ENCODE measurements around the gene PPP1R13B.
"Not testable (repeated sequence)": the region's sequence is repeated elsewhere in the genome, so short reads cannot be mapped to it uniquely, and the experiment has no call there.

PPP1R13B gene

DNA sequence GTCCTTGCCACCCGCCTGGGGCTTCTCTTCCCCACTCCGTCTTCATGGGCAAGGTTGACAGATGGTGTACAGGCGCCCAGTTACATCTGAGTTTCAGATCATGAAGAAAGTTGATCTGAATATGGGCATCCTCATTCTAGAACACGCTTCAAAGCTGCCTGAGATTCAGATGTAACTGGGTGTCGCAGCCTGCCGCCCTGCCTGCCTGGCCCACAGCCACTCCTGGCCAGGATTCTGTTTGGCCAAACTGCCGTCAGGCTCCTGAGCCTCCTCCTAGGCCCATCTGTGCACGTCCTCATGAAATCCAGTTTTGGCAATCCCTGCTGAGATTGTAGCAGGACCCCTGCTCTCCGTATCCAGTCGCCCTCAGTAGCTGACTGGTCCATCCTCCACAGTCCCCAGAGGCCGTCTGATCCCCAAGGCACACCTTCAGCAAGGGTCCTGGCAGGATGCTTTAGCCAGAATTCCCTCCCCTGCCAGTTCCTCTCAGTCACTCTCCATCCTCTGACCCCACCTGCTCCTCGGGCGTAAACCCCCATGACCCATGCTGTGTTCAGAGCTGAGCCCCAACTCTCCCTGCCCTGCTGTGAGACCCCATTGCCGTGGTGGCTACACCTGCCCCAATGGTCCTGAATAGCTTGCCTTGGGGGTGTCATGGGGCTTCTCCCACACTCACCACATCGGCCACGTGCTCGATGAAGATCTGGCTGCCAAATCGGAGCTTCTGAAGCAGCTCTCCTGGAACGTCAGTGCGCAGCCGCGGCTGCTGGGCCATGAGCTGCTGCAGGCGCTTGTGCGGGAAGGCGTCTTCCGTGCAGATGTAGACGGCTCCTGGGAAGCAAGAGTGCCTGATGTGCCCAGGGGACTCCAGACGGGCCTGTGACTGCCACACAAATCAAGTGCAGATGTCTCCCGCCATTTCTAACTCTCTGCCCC is 144.6 kb downstream of the PPP1R13B start:
- no peak overlapping the region for H3K4me3 ChIP-seq (ENCODE audit: low read depth, low read length)

DNA sequence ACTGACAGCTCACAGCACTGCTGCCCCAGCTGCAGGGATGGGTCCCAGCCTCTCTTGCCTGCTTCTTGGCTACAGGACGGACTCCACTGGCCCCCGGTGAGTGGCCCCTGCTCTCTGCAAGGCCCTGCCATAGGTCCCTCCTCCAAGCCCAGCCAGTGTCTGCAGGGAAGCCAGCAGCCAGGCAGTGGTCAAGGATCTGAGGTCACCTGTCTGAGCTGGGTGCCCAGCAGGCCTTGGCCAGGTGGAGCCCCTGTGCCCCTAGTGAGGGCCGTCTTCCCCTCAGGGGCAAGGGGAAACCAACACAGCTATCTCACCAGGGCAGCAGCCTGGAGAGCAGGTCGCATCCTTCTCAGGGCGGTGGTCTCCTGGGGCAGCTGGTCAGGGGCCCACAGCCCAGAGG is 145.3 kb downstream of the PPP1R13B start:
- H3K4me3 ChIP-seq (ENCODE audit: low read depth, low read length): no peak overlapping the region

DNA sequence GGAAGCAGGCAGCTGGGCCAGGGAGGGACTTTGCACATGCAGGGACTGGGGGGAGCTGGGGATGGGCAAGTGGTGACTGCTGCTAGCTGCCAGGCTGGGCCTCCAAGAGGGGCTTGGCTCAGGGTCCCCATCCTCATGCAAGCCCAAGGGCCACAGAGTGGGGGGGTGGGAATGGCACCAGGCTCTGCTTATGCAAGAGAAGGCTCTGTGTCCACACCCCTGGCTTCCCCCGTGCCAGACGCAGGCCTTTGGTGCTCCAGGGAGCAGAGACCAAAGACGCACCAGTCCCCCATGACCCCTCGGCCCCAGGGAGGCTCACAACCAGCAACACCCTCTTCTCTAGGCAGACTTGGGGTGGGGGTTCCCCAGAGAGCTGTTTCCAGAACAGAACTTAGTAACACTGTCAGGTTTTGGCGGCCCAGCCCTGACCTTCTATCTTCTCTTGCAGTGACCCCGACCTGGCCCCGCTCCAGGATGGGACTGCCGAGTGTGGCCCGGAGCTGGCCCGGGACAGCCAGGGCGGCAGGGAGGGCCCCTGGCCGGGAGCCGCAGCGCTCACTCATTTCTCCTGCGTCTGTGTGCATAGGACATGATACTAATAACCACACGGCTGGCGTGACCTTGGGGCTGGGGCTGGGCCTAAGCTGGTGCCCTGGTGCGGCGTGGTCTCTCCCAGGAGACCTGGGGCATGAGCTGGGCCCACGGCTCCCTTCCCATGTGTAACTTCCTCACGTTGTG is 146.5 kb downstream of the PPP1R13B start:
- no peak overlapping the region for H3K4me3 ChIP-seq (ENCODE audit: low read depth, low read length)

DNA sequence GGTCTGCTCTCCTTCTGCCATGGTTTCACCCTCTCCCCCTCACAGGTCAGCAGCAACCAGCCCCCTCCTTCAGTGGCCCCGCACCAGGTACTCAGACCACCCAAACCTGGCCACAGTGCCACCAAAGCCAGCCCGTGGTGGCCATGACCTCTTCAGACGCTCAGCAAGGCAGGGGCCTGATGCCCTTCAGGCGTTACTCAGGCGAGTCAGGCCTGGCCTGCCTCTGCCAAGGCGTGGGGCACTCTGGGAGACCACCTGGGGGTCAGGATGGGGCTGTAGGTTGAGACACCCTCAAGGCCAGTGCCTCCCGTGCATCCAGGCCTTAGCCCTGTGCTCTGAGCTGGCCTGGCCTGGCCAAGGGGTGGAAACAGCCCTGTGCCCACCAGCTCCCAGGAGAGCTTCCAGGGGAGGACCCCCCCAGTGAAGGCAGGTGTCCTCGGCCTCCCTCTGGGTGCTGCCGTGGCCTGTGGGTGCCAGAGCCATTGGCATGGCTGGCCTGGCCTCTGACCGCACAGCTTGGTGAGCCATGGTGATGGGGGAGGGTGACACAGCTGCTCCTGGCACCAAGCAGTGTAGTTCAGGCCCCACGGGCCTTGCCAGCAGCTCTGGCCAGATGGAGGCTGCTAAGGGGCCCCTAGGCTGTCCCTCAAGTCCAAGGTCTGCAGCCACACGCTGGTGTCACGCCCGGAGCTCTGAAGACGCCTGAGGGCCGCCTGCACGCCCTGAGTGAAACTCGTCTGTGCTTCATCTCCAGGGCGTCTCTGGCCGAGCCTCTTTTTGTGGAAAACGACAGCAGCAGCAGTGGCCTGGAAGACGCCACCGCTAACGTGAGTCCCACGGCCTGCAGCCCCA is 147.2 kb downstream of the PPP1R13B start:
- H3K4me3 ChIP-seq (ENCODE audit: low read depth, low read length): no peak overlapping the region

DNA sequence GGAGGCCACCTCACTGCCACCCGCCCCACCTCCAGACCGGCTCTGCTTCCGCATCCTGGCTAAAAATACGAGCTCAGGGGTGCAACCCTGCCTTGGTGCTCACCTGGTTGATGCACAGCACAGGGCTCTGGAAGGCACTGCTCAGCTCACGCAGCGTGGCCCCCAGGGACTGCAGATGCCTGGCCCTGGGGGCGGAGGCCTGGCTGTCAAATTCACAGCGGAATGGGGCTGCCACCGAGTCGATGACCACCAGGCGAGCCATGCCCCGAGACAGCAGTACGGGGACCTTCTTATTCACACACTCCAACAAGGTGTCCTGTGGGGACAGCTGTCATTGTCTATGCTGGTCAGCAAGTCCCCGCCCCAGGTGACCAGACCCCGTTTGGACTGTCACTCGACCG is 148.1 kb downstream of the PPP1R13B start:
- no peak overlapping the region for H3K4me3 ChIP-seq (ENCODE audit: low read depth, low read length)

DNA sequence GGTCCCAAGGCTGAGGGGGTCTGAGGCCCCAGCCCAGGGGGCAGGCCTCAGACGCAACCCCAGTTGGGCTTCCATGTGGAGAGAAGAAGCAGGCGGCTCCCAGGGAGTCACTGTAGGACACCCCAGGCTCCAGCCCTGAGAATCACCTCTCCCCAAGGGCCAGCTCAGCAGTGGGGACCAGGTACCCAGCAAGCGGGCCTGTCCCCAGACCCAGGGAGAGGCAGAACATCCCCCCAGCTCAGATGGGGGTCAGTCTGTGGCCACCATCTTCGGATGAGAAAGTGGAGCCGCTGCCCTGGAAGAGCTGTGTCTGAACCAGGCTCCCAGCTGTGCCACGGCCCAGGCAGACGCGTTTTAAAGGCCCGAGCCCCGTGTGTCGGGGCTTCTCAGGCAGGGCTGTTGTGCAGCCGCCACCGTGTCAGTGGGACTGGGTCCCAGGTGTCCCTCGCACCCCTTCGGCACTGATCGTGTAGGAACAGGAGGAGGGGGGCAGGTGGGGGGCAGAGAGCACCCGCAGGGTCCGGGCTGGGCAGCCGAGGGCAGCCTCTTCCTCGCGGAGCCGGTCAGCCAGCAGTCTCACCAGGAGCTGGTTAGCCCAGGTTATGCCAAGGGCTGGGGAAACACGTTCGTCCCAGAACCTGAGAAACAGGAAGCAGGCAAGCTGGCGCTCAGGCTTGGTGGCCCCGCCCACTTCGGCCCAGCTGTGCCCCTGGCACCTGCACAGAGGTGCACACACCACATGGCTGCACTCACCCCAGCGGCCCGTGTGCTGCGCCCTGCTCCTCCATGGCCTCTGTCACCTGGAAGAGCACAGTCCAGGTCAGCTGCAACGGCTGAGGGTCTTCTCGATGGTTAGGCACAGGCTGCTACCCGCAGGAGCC is 148.8 kb downstream of the PPP1R13B start:
- H3K4me3 ChIP-seq (ENCODE audit: low read depth, low read length): no peak overlapping the region

DNA sequence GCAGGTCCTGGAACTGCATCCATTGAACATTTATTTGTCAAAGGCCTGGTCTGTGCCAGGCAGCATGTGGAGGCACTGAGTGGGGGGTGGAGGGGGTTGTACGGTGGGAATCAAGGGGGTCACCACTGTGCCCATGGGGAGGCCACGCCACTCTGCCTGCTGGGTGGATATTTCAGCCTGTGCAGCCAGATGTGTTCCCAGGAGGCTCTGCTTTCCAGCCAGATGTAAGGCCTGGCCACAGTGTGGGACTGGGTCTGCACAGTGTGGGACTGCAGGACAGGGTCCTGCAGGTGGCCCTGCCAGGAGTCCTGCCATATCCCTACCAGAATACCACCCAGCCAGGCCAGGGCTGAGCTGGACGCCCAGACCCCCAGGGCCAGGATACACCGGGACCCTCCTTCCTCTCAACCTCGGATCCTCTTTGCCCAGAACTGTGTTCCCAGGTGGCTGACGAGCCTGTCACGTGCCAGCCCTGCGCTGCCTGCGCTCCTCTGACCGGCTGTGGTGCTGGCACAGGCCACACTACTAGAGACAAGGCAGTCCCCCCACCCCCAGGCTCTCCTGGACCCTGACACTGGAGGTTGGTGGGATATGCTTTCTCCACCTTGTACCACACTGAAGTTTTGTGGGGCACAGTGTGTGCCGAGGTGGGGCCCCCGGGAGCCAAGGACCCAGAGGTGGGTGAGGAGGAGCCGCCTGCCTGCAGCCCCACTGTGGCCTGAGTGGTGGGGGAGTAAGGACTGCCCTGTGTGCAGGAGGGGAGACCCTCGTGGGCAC is 149.6 kb downstream of the PPP1R13B start:
- no peak overlapping the region for H3K4me3 ChIP-seq (ENCODE audit: low read depth, low read length)

DNA sequence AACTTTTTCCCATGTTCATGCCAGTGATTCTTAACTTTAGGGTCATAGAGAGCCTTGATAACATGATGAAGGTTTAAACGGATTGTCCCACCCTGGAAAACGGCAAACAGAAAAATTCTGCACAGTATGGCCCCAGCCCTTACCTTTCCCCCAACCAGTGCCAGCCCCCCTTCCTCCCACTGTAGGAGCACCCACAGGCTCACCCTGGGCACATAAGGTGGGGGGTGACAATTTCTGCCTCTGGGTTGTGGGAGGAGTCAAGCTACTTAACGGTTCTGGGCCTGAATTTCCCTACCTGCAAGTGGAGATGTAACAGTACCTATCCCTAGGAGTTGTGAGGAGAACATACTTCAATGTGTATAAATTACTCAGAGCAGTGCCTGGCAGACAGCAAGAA is 150.2 kb downstream of the PPP1R13B start:
- no peak overlapping the region for H3K4me3 ChIP-seq (ENCODE audit: low read depth, low read length)

DNA sequence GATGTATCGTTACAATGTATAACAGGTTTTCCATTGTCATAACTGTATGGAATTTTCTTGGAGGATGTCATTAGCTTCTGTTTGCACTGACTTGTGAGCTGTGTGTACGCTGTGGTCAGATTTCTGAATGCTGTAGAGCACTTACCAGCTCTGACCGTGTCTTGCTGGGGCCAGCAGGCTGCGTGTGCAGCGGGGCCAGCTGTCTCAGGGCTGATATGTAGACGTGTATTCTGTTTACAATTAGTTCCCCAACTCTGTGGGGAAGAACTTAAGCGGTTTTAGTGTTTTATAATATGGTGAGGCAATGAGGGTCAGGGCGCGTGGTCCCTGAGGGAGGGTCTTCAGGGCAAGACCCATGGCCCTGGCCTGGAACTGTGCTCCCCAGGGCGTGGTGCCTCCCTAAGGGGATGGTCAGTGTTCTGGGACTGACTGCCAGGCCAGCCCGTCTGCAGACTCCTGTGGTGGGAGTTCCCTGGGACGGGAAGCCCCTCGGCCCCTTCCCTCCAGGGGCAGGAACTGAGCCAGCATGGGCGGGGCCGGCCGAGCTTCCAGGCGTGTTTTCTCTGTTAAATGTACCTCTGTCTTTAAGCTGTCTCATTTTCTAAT is 150.8 kb downstream of the PPP1R13B start:
- no peak overlapping the region for H3K4me3 ChIP-seq (ENCODE audit: low read depth, low read length)

DNA sequence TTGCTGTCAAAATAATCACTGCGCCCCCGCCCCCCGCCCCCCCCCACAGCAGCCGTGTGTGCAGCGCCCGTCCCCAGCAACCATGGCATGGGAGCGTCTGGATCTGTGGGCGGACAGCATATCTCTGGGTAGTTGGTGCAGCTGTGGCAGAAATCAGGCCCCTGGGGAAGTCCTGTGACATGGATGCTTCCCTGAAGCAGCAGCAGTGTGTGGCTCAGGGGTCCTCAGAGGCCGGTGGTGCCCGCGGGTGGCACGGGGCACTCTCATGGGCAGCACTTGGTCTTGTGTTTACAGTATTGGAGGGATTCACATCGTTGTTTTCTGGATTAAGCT is 151.3 kb downstream of the PPP1R13B start:
- H3K4me3 ChIP-seq (ENCODE audit: low read depth, low read length): no peak overlapping the region

DNA sequence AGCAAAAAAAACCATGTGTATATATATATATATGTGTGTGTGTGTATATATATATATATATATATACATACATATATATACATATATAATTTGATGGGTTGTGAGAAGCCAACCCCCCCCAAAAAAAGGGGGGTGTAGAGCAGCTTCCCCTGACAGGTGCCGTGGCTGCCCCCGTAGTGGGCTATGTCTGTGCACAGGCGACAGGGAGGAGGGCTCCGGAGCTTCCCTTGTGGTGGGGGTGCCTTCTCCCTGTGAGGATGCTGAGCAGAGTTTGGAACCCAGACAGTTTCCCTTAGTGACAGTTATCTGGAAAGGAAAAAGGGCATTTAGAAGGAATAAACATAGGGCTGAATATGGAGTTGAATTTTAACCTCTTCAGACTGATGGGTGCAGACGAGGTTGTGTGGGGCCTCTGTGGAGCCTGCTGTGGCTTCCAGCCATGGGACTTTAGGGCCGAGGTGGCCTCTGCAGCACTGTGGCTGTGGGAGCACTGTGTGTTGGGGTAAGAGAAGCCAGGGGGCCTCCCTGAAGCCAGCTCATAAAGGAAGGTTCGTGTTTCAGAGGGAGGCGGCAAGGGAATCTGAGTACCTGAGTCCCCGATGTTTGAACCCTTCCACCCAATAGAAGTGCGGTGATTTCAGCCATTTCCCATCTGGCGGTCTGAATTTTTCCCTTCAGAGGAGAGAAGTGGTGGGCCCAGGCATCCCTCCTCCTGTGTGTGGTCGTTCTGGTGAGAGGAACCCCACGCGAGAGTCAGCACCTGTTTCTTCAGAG is 151.9 kb downstream of the PPP1R13B start:
- no peak overlapping the region for H3K4me3 ChIP-seq (ENCODE audit: low read depth, low read length)

DNA sequence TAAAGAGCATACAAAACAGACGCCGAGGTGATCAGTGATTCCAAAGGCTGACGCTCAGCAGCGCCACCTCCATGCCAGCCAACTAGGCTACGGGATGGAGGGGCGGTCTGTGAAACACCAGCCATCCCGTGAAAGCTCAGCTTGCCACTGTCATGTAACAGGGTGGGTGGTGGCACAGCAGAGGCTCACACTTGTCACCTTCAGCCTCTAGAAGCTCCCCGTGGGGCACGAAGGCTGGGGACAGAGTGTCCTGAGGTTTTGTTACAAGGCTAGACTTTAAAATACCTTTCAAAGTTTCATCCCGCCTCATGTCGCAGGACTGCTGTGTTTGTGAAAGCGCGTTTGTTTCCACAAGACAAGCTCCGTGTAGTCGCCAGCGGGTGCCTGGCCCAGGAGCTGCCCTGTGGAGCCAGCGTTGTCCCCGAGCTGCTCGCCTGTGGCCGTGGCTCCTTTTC is 152.8 kb downstream of the PPP1R13B start:
- no peak overlapping the region for H3K4me3 ChIP-seq (ENCODE audit: low read depth, low read length)

DNA sequence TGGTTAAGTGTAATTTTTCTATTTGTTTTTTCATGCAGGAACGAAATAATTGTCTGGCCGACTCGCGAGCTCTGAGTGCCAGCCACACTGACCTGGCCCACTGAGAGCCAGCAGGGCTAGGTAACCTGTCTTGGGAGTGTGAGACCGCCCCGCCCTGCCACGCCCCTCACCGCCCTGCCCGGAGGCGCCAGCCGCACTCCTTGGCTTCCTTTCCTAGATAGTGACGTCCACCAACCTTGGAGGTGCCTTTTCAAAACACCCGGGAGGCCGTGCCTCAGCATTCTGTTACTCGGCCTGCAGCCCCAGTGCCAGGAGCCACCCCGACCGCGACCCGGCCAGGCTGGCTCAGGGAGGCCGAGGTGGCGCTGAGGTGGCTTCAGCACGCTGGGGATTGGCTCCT is 153.9 kb downstream of the PPP1R13B start:
- no peak overlapping the region for H3K4me3 ChIP-seq (ENCODE audit: low read depth, low read length)

DNA sequence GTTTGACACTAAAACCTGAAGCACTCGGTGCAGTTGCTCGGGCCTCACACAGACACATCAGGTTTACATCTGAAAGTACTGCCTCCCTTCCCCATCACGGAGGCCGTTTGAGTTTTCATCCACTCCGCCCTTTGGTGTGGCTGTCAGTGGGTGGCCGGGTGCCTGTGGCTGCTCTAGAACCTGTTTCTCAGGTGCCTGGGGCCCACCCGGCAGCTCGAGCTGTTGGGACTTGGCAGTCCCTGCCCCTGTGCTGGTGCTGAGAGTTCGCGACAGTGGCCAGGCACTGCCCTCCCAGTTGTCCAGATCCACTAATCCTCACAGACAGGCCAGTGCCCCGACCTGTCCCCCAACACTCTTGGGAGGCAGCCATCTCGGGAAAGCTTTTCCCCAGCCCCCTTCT is 154.5 kb downstream of the PPP1R13B start:
- H3K4me3 ChIP-seq (ENCODE audit: low read depth, low read length): no peak overlapping the region

DNA sequence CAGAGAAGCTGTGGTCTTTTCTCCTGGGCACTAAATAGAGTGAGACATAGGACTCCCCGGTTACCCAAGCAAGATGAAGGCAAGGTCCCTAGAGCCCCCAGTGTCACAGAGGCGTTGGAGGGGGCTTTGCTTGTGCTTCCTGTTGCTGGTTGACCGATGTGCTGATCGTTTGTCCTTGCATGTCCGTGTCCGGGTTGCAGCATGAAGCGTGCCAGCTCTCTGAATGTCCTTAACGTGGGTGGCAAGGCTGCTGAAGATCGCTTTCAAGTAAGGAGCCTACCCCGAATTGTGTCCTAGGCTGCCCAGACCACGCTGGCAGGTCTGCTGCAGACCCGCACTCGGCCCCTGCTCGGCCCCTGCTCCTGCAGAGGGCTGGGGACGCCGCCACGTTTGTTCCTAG is 155.2 kb downstream of the PPP1R13B start:
- H3K4me3 ChIP-seq (ENCODE audit: low read depth, low read length): no peak overlapping the region

DNA sequence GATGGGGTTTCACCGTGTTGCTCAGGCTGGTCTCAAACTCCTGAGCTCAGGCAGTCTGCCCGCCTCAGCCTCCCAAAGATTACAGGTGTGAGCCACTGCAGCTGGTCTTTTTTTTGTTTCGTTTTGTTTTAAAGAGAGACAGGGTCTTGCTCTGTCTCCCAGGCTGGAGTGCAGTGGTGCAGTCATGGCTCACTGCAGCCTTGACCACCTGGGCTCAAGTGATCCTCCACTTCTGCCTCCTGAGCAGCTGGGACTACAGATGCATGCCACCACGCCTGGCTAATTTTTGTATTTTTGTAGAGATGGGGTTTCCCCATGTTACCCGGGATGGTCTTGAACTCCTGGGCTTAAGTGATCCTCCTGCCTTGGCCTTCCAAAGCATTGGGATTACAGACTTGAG is 155.7 kb downstream of the PPP1R13B start:
- not testable (repeated sequence) for H3K4me3 ChIP-seq (ENCODE audit: low read depth, low read length)

DNA sequence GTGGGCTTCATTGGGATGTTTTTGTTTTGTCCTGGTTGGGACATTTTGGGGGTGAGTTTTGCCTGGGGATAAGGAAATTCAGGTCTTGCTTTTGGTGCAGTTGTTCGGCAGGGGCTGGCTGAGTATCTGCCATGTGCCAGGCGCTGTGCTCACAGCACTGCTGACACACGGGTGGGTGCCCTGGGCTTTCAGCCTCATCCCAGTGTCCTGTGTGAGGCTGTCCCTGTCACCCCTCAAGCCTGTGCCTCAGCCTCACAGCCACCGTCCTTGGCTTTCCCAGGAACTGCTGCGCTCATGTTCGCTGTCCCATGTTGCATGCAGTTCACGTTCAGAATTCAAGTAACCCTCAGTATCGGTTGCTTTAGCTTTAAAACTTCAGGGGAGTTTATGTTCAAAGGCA is 157.0 kb downstream of the PPP1R13B start:
- H3K4me3 ChIP-seq (ENCODE audit: low read depth, low read length): no peak overlapping the region

All from iPS-11a (cell line).